Measurements from ENCODE around the gene CDC20B. TPM values are rescaled to one million over a fixed set of nuclear protein-coding genes. Genes with fewer than 3 reads are reported as not detected.

Gene CDC20B
- total RNA-seq (2022) (not detected in 2 replicates), Bru-seq, nascent RNA (percentile 5 among the genes with signal in this experiment), BruChase-seq, experiment 1, labeled RNA remaining after a 2-hour chase (percentile 9 among the genes with signal in this experiment), BruChase-seq, experiment 2, labeled RNA remaining after a 6-hour chase (percentile 10 among the genes with signal in this experiment)
- long read RNA-seq = 0 reads

- intact Hi-C loops (cut with micrococcal nuclease; ENCODE audit: unreplicated experiment) = loop anchor here (1.0 to 10.0 kb wide), 6 partner anchors 14 to 518 kb away; partner anchors contain the start of genes DHX29 and MTREX
- peak; percentile 58 to 83 for DNase-seq
- Mint-ChIP-seq H3K9me3 (ENCODE audit: unreplicated experiment) (no peaks in the 10 kb centered on the region), H3K27me3 (ENCODE audit: insufficient read depth, unreplicated experiment) (peaks cover 18% of the 10 kb centered on the region), H3K27ac (ENCODE audit: unreplicated experiment) (no peak within 1 kb of the TSS), H3K4me3 (ENCODE audit: unreplicated experiment) (peak within 1 kb of the TSS; percentile 89), H3K4me1 (ENCODE audit: low read depth, unreplicated experiment) (peaks cover 13% of the 10 kb centered on the region), H3K36me3 (ENCODE audit: insufficient read depth, unreplicated experiment) (peaks cover 6% of the 10 kb centered on the region)
- no peak for TF ChIP-seq CTCF (IDR thresholded peaks at IDR 0.05; ENCODE audit: insufficient read depth in 1 of 2, low read depth in 1 of 2, low read length in 1 of 2, severe bottlenecking in 1 of 2, unreplicated experiment in 1 of 2)
- no TSS peak for BruUV-seq (replicated peaks)
- H3K4me3 ChIP-seq (ENCODE audit: low read depth, low read length) = peak within 1 kb of the TSS; percentile 50
- ChIA-PET CTCF (interaction anchor here (1.5 kb wide), 1 partner anchor 61 kb away, joined by 4 read pairs; no protein-coding TSS in a partner anchor), POLR2A (no interaction called here)
- peaks cover 11% of the 10 kb centered on the region for H3K4me1 ChIP-seq
- peaks cover 3% of the 10 kb centered on the region for H3K27me3 ChIP-seq (replicated peaks; ENCODE audit: control insufficient read depth, insufficient read depth, low read length)
- no peaks in the 10 kb centered on the region for H3K36me3 ChIP-seq (ENCODE audit: control insufficient read depth, insufficient read depth, low read length)
- H3K9me3 ChIP-seq = no peaks in the 10 kb centered on the region
Measured at GRCh38 chr5:55172937-55173686, at the start of gene CDC20B. Gene CDC20B, minus strand, starts transcription at chr5:55173177. Its CDS starts 177 bp downstream, at chr5:55173000.

- Histone ChIP-seq H3K4me1 (peaks cover 14% of the 10 kb centered on the region; the same call in 1 of the 2 replicates), H3K36me3 (ENCODE audit: control insufficient read depth, insufficient read depth, low read length) (no peaks in the 10 kb centered on the region), H3K27me3 (replicated peaks; ENCODE audit: control insufficient read depth, insufficient read depth, low read length) (no peaks in the 10 kb centered on the region), H3K4me3 (ENCODE audit: low read depth, low read length) (no peak overlapping the region), H3K9me3 (no peaks in the 10 kb centered on the region)
- Mint-ChIP-seq H3K27ac (ENCODE audit: unreplicated experiment) (no peak overlapping the region), H3K4me1 (ENCODE audit: low read depth, unreplicated experiment) (peaks cover 8% of the 10 kb centered on the region), H3K36me3 (ENCODE audit: insufficient read depth, unreplicated experiment) (peaks cover 14% of the 10 kb centered on the region), H3K27me3 (ENCODE audit: insufficient read depth, unreplicated experiment) (no peaks in the 10 kb centered on the region), H3K9me3 (ENCODE audit: unreplicated experiment) (no peaks in the 10 kb centered on the region), H3K4me3 (ENCODE audit: unreplicated experiment) (no peak overlapping the region)
- BruUV-seq (replicated peaks) = no TSS peak
- TF ChIP-seq CTCF (IDR thresholded peaks at IDR 0.05; ENCODE audit: insufficient read depth in 1 of 2, low read depth in 1 of 2, low read length in 1 of 2, severe bottlenecking in 1 of 2, unreplicated experiment in 1 of 2) = no peak
- ChIA-PET CTCF (no interaction called here), POLR2A (no interaction called here)
- no peak for DNase-seq
- intact Hi-C loops (cut with micrococcal nuclease; ENCODE audit: unreplicated experiment) = no loop called here
Measured at GRCh38 chr5:55222092-55222984, 49.4 kb upstream of the CDC20B start.
